Dermis blood vessel endothelial cell (primary cell): ENCODE results near the gene SLC26A2. TPM values are rescaled to one million over a fixed set of nuclear protein-coding genes. Genes with fewer than 3 reads are reported as not detected.

Source experiments
- total RNA-seq: library from RNA; depleted of rRNA; stranded (reverse); fragments of >200 nt; gene quantifications from 2 replicates; pipeline ENCODE4 v1.2.3, GENCODE V29; 2014

Gene SLC26A2
- total RNA-seq, 1 donor from 2014 or later, result 22.0 TPM

Other genes with a start within 250 kb of the SLC26A2 start
- gene PPARGC1B, start 230.4 kb upstream of the SLC26A2 start, total RNA-seq, result 1.0 and 2.2 TPM in 2 replicates
- gene PDE6A, start 16.0 kb upstream of the SLC26A2 start, total RNA-seq, result 0.05 TPM in 1 of 2 replicates, not detected in the other
- 5.3 and 6.0 TPM in 2 replicates for gene TIGD6, start 39.9 kb downstream of the SLC26A2 start, total RNA-seq
- gene HMGXB3, start 40.0 kb downstream of the SLC26A2 start, total RNA-seq, result 33.2 and 45.9 TPM in 2 replicates
- gene CSF1R, start 125.8 kb downstream of the SLC26A2 start, total RNA-seq, result not detected in 2 replicates
- gene PDGFRB, start 195.1 kb downstream of the SLC26A2 start, total RNA-seq, result 9.9 and 17.0 TPM in 2 replicates
- not detected in 2 replicates for gene CDX1, start 206.0 kb downstream of the SLC26A2 start, total RNA-seq
- gene SLC6A7, start 229.3 kb downstream of the SLC26A2 start, total RNA-seq, result not detected in 2 replicates